HG03342 (cell line): ENCODE results near the gene MUC22.
"Not testable (repeated sequence)": the region's sequence is repeated elsewhere in the genome, so short reads cannot be mapped to it uniquely, and the experiment has no call there.

ENCODE experiments used
- ATAC-seq: cut with Tn5 transposase; IDR thresholded peaks from one replicate; pipeline ENCODE4 v1.9.1; 2021; ENCODE audit warnings: mild to moderate bottlenecking, moderate library complexity; ENCODE audit not compliant: unreplicated experiment

Gene MUC22

GRCh38 chr6:31010393-31011060 lies at the start of gene MUC22:
Gene MUC22 (plus strand): TSS chr6:31010474. CDS start chr6:31010707, 233 bp downstream.
- ATAC-seq: no peak

- no peak for ATAC-seq
These were observed 49.2 kb upstream of the MUC22 start for GRCh38 chr6:30960907-30961673.

- ATAC-seq: no peak
These were observed 47.6 kb upstream of the MUC22 start for GRCh38 chr6:30962716-30963115.

GRCh38 chr6:30963641-30964040 lies 46.6 kb upstream of the MUC22 start:
- ATAC-seq: no peak

- no peak for ATAC-seq
These were observed 46.2 kb upstream of the MUC22 start for GRCh38 chr6:30964075-30964474.

GRCh38 chr6:30965140-30965601 lies 45.1 kb upstream of the MUC22 start:
- ATAC-seq: no peak

GRCh38 chr6:30966154-30966553 lies 44.1 kb upstream of the MUC22 start:
- ATAC-seq: no peak

- ATAC-seq: not testable (repeated sequence)
These were observed 41.1 kb upstream of the MUC22 start for GRCh38 chr6:30969171-30969570.

GRCh38 chr6:30970946-30971345 lies 39.3 kb upstream of the MUC22 start:
- no peak for ATAC-seq

GRCh38 chr6:30972816-30973215 lies 37.5 kb upstream of the MUC22 start:
- ATAC-seq: no peak

GRCh38 chr6:30974490-30975252 lies 35.6 kb upstream of the MUC22 start:
- no peak for ATAC-seq

- no peak for ATAC-seq
These were observed 31.1 kb upstream of the MUC22 start for GRCh38 chr6:30979141-30979540.

GRCh38 chr6:30979690-30980089 lies 30.6 kb upstream of the MUC22 start:
- ATAC-seq: no peak

GRCh38 chr6:30981942-30982772 lies 28.1 kb upstream of the MUC22 start:
- no peak for ATAC-seq

GRCh38 chr6:30983439-30983838 lies 26.8 kb upstream of the MUC22 start, which contains the start of gene MUC21:
Gene MUC21 (plus strand): TSS chr6:30983718. CDS start chr6:30983959, 241 bp downstream.
- ATAC-seq: no peak

- no peak for ATAC-seq
These were observed 24.8 kb upstream of the MUC22 start for GRCh38 chr6:30985490-30985889.

- ATAC-seq: no peak
These were observed 23.0 kb upstream of the MUC22 start for GRCh38 chr6:30987304-30987703.

- ATAC-seq: no peak
These were observed 22.0 kb upstream of the MUC22 start for GRCh38 chr6:30988209-30988825.

GRCh38 chr6:30990422-30991086 lies 19.7 kb upstream of the MUC22 start:
- ATAC-seq: no peak

- no peak for ATAC-seq
These were observed 18.4 kb upstream of the MUC22 start for GRCh38 chr6:30991891-30992290.
